HUES64 (cell line): ENCODE data around the gene PCDHGB7. TPM values are rescaled to one million over a fixed set of nuclear protein-coding genes. Genes with fewer than 3 reads are reported as not detected.
"Not testable (repeated sequence)": the region's sequence is repeated elsewhere in the genome, so short reads cannot be mapped to it uniquely, and the experiment has no call there.

Source experiments
- H3K27ac ChIP-seq: 2 replicates; pipeline ENCODE4 v1.7.0; 2013; ENCODE audit warnings: low read depth, low read length, inconsistent platforms
- H3K27me3 ChIP-seq: 2 replicates; pipeline ENCODE4 v1.6.1; 2013; ENCODE audit warnings: mild to moderate bottlenecking, low read length; ENCODE audit not compliant: insufficient read depth
- H3K36me3 ChIP-seq: 2 replicates; pipeline ENCODE4 v1.6.1; 2013; ENCODE audit warnings: mild to moderate bottlenecking, low read length; ENCODE audit not compliant: insufficient read depth
- H3K4me1 ChIP-seq: 2 replicates; pipeline ENCODE4 v1.6.1; 2013; ENCODE audit warnings: mild to moderate bottlenecking, low read length, moderate library complexity; ENCODE audit not compliant: insufficient read depth
- H3K4me3 ChIP-seq: 2 replicates; pipeline ENCODE4 v1.5.1; 2013; ENCODE audit warnings: mild to moderate bottlenecking, low read length, moderate library complexity
- H3K9ac ChIP-seq: 2 replicates; pipeline ENCODE4 v1.6.1; 2013; ENCODE audit warnings: mild to moderate bottlenecking, low read depth, low read length
- H3K9me3 ChIP-seq: 2 replicates; pipeline ENCODE4 v1.6.1; 2013; ENCODE audit warnings: low read depth, low read length; ENCODE audit not compliant: insufficient read depth
- WGBS: fragments of 150-250, 120-280 bp; methylation state at CpG from one replicate; pipeline ENCODE4 v1.1.7; 2013; ENCODE audit warnings: missing lambda C conversion rate; 5-methylcytosine and 5-hydroxymethylcytosine counted together
- polyA plus RNA-seq, 2 experiments: library from polyadenylated mRNA; stranded (reverse); fragments of 50-300 nt; gene quantifications; one replicate each; pipeline ENCODE4 v1.2.3, GENCODE V29; 2013

The PCDHGB7 gene
- 4.6 TPM for polyA plus RNA-seq (2013, experiment 1 of 2)
- 5.5 TPM for polyA plus RNA-seq (2013, experiment 2 of 2)

DNA sequence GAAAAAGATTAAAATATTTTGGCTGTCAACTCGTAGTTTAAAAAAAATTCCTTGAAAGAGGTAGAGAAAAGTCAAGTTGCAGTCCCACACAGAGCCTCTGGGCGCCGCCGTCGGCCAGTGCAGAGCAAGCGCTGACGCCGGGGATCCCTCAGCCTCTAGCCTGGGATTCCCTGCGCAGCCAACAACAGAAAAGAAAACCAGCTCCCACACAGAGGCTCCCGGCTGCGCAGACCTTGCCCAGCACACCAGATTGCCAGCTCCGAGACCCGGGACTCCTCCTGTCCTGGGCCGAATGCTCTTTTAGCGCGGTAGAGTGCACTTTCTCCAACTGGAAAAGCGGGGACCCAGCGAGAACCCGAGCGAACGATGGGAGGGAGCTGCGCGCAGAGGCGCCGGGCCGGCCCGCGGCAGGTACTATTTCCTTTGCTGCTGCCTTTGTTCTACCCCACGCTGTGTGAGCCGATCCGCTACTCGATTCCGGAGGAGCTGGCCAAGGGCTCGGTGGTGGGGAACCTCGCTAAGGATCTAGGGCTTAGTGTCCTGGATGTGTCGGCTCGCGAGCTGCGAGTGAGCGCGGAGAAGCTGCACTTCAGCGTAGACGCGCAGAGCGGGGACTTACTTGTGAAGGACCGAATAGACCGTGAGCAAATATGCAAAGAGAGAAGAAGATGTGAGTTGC lies at the start of gene PCDHGB7:
PCDHGB7 (plus strand) TSS at position 184 of the 679 bp plus-strand sequence; CDS start at position 367, 183 bp downstream.
- Histone ChIP-seq H3K9ac (peak within 1 kb of the TSS; percentile 74), H3K36me3 (peaks cover 41% of the 10 kb centered on the region; the same call in 1 of the 2 replicates), H3K4me3 (peak within 1 kb of the TSS; percentile 65), H3K9me3 (peaks cover 60% of the 10 kb centered on the region)
- not testable (repeated sequence) for H3K27me3 ChIP-seq, H3K27ac ChIP-seq, H3K4me1 ChIP-seq
- 46% methylated on average over 47 of the region's 47 CpGs for WGBS

DNA sequence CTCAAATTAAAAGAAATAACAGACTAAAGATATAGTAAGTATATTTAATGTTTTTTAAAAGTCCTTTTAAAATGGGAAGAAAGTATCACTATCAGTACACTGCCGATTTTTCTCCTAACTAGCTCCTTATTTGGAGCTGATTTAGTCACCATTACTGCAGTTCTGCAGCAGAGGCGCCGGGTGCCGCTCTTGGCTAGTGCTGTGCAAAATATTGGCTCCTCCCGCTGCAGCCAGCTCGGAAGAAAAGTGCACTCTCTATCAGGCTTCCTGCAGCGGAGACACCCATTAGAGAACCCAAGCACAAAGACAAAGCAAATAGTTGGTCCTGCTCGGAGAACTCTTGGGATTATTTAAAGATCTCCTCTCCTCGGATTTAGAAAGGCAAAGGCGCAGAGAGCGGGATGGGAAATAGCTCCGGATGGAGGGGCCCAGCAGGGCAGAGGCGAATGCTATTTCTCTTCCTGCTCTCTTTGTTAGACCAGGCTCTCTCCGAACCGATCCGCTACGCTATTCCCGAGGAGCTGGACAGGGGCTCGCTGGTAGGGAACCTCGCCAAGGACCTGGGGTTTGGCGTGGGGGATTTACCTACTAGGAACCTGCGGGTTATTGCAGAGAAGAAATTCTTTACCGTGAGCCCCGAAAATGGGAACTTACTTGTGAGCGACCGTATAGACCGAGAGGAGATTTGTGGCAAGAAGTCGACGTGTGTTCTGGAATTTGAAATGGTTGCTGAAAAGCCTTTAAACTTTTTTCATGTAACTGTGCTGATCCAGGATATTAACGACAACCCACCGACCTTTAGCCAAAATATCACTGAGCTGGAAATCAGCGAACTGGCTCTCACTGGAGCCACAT lies 47.3 kb upstream of the PCDHGB7 start, which contains the start of gene PCDHGB3:
PCDHGB3 (plus strand) TSS at position 249 of the 855 bp plus-strand sequence; CDS start at position 402, 153 bp downstream.
- Histone ChIP-seq H3K4me3 (no peak within 1 kb of the TSS), H3K4me1 (no peaks in the 10 kb centered on the region), H3K9me3 (peaks cover 74% of the 10 kb centered on the region), H3K9ac (no peak within 1 kb of the TSS), H3K27ac (no peak within 1 kb of the TSS), H3K36me3 (no peaks in the 10 kb centered on the region), H3K27me3 (no peaks in the 10 kb centered on the region)
- 94% methylated on average over 32 of the region's 32 CpGs for WGBS

DNA sequence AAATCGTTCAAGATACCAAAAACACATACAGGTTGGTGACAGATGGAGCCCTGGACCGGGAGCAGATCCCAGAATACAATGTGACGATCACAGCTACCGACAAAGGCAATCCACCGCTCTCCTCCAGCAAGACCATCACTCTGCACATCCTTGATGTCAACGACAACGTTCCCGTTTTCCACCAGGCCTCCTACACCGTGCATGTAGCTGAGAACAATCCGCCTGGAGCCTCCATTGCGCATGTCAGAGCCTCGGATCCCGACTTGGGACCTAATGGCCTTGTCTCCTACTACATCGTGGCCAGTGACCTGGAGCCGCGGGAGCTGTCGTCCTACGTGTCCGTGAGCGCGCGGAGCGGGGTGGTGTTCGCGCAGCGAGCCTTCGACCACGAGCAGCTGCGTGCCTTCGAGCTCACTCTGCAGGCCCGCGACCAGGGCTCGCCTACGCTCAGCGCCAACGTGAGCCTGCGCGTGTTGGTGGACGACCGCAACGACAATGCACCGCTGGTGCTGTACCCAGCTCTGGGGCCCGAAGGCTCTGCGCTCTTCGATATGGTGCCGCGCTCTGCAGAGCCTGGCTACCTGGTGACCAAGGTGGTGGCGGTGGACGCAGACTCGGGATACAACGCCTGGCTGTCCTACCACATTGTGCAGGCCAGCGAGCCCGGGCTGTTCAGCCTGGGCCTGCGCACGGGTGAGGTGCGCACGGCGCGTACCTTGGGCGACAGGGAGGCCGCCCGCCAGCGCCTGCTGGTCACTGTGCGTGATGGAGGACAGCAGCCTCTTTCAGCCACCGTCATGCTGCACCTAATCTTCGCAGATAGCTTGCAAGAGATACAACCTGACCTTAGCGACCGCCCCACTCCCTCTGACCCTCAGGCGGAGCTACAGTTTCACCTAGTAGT lies 45.7 kb upstream of the PCDHGB7 start:
- Histone ChIP-seq H3K4me1 (no peaks in the 10 kb centered on the region), H3K27me3 (no peaks in the 10 kb centered on the region), H3K27ac (no peak overlapping the region), H3K4me3 (no peak overlapping the region), H3K36me3 (no peaks in the 10 kb centered on the region), H3K9ac (no peak overlapping the region), H3K9me3 (peaks cover 68% of the 10 kb centered on the region)
- WGBS = 96% methylated on average over 69 of the region's 69 CpGs

DNA sequence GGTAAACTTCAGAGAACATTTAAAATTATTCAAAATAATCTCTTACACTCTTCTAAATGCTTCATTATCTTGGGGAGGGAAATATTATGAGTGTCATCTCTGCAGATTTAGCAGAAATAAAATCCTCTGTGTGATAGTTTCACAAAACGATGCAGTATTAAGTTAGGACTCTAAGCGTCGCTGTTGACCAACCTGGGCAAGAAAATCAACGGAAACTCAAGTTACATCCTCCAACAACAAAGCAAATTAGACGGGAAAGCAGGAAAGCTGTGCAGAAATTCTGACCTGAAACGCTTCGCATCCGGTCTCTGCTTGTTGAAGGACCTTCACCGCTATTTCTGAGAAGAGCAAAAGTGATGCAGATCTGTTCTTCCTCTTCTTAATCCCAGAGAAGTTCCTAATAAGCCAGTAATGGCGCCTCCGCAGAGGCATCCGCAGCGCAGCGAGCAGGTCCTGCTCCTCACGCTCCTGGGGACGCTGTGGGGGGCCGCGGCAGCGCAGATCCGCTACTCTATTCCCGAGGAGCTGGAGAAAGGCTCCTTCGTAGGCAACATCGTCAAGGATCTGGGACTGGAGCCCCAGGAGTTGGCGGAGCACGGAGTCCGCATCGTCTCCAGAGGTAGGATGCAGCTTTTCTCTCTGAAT lies 43.7 kb upstream of the PCDHGB7 start, which contains the start of gene PCDHGA6:
PCDHGA6 (plus strand) TSS at position 219 of the 645 bp plus-strand sequence; CDS start at position 412, 193 bp downstream.
- Histone ChIP-seq H3K27me3 (no peaks in the 10 kb centered on the region), H3K9ac (no peak within 1 kb of the TSS), H3K27ac (no peak within 1 kb of the TSS), H3K36me3 (no peaks in the 10 kb centered on the region), H3K4me1 (no peaks in the 10 kb centered on the region), H3K4me3 (peak within 1 kb of the TSS; percentile 24; the same call in 1 of the 2 replicates), H3K9me3 (peaks cover 67% of the 10 kb centered on the region)
- 96% methylated on average over 27 of the region's 27 CpGs for WGBS

DNA sequence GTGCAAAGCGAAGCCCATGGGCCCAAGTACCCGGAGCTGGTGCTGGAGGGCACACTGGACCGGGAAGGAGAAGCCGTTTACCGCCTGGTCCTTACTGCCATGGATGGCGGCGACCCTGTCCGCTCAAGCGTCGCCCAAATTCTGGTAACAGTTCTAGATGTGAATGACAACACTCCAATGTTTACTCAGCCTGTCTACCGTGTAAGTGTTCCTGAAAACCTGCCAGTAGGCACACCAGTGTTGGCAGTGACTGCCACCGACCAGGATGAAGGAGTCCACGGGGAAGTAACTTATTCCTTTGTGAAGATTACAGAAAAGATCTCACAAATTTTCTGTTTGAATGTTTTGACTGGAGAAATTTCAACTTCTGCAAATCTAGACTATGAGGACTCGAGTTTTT lies 42.9 kb upstream of the PCDHGB7 start:
- Histone ChIP-seq H3K9ac (no peak overlapping the region), H3K4me3 (no peak overlapping the region), H3K27me3 (no peaks in the 10 kb centered on the region), H3K27ac (no peak overlapping the region), H3K36me3 (no peaks in the 10 kb centered on the region), H3K9me3 (peaks cover 64% of the 10 kb centered on the region), H3K4me1 (no peaks in the 10 kb centered on the region)
- WGBS = 97% methylated on average over 14 of the region's 14 CpGs

DNA sequence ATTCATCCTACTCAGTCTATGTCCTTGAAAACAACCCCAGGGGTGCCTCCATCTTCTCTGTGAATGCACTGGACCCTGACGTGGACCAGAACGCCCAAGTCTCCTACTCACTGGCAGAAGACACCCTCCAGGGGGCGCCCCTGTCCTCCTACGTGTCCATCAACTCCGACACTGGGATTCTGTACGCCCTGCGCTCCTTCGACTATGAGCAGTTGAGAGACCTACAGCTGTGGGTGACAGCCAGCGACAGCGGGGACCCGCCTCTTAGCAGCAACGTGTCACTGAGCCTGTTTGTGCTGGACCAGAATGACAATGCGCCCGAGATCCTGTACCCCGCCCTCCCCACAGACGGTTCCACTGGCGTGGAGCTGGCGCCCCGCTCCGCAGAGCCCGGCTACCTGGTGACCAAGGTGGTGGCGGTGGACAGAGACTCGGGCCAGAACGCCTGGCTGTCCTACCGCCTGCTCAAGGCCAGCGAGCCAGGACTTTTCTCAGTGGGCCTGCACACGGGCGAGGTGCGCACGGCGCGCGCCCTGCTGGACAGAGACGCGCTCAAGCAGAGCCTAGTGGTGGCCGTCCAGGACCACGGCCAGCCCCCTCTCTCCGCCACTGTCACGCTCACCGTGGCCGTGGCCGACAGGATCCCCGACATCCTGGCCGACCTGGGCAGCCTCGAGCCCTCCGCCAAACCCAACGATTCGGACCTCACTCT lies 41.9 kb upstream of the PCDHGB7 start:
- H3K9ac ChIP-seq, H3K27ac ChIP-seq, H3K4me1 ChIP-seq, H3K27me3 ChIP-seq, H3K4me3 ChIP-seq, H3K36me3 ChIP-seq: not testable (repeated sequence)
- 96% methylated on average over 38 of the region's 48 CpGs for WGBS
- peaks cover 60% of the 10 kb centered on the region for H3K9me3 ChIP-seq

DNA sequence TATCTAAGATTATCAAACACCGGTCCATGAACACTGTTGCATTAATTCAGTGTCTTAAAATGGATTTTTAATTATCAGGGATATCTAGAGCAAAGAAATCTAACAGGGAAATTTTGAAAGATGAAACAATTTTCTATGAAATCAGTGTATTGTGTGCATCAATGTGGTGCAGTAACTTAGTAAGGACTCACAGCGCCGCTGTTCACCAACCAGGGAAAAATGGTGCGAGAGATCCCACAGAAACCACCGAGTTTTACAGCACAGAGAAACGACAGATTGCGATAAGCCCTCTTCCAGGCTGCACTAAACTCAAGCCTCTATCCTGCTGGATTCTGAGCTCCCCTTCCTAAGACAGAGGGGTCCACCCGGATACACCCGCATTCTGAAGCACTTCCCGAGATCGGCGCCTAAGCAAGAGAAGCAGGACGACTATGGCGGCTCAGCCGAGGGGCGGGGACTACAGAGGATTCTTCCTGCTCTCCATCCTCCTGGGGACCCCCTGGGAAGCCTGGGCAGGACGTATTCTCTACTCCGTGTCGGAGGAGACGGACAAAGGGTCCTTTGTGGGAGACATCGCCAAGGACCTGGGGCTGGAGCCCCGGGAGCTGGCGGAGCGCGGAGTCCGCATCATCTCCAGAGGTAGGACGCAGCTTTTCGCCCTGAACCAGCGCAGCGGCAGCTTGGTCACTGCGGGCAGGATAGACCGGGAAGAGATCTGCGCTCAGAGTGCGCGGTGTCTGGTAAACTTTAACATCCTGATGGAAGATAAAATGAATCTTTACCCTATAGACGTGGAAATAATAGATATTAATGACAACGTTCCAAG lies 34.8 kb upstream of the PCDHGB7 start, which contains the start of gene PCDHGA7:
PCDHGA7 (plus strand) TSS at position 274 of the 826 bp plus-strand sequence; CDS start at position 432, 158 bp downstream.
- Histone ChIP-seq H3K36me3 (0 out of 2 replicates have a peak, but pooled peaks cover 3% of the 10 kb centered on the region), H3K9ac (no peak within 1 kb of the TSS), H3K9me3 (peaks cover 44% of the 10 kb centered on the region; the same call in 1 of the 2 replicates), H3K27ac (no peak within 1 kb of the TSS), H3K27me3 (no peaks in the 10 kb centered on the region), H3K4me1 (no peaks in the 10 kb centered on the region), H3K4me3 (no peak within 1 kb of the TSS)
- 96% methylated on average over 37 of the region's 37 CpGs for WGBS

DNA sequence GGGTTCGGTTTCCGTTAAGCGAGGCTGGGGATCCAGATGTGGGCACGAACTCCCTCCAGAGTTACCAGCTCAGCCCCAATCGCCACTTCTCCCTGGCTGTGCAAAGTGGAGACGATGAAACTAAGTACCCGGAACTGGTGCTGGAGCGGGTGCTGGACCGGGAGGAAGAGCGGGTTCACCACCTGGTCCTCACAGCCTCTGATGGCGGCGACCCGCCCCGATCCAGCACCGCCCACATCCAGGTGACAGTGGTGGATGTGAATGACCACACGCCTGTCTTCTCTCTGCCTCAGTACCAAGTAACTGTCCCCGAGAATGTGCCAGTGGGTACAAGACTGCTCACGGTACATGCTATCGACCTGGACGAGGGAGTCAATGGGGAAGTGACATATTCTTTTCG lies 34.1 kb upstream of the PCDHGB7 start:
- H3K36me3 ChIP-seq = 0 out of 2 replicates have a peak, but pooled peaks cover 3% of the 10 kb centered on the region
- H3K4me3 ChIP-seq = no peak overlapping the region
- no peaks in the 10 kb centered on the region for H3K4me1 ChIP-seq
- H3K9me3 ChIP-seq = peaks cover 46% of the 10 kb centered on the region
- 95% methylated on average over 21 of the region's 21 CpGs for WGBS
- H3K9ac ChIP-seq = no peak overlapping the region
- no peak overlapping the region for H3K27ac ChIP-seq
- H3K27me3 ChIP-seq = no peaks in the 10 kb centered on the region

DNA sequence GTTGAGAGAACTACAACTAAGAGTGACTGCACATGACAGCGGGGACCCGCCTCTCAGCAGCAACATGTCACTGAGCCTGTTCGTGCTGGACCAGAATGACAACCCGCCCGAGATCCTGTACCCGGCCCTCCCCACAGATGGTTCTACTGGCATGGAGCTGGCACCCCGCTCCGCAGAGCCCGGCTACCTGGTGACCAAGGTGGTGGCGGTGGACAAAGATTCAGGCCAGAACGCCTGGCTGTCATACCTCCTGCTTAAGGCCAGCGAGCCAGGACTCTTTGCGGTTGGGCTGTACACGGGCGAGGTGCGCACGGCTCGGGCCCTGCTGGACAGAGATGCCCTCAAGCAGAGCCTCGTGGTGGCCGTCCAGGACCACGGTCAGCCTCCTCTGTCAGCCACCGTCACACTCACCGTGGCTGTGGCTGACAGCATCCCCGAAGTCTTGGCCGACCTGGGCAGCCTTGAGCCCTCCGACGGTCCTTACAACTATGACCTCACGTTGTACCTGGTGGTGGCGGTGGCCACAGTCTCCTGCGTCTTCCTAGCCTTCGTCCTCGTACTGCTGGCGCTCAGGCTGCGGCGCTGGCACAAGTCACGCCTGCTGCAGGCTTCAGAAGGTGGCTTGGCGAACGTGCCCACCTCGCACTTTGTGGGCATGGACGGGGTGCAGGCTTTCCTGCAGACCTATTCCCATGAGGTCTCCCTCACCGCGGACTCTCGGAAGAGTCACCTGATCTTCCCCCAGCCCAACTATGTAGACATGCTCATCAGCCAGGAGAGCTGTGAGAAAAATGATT lies 32.8 kb upstream of the PCDHGB7 start:
- H3K27me3 ChIP-seq = no peaks in the 10 kb centered on the region

More for the DNA sequence above, 32.8 kb upstream of the PCDHGB7 start:
- Histone ChIP-seq H3K27ac (no peak overlapping the region), H3K9me3 (peaks cover 59% of the 10 kb centered on the region), H3K9ac (no peak overlapping the region), H3K4me1 (no peaks in the 10 kb centered on the region), H3K4me3 (no peak overlapping the region), H3K36me3 (peaks cover 9% of the 10 kb centered on the region; the same call in 1 of the 2 replicates)
- WGBS = 96% methylated on average over 43 of the region's 43 CpGs
